OCI-LY7 (cell line): ENCODE measurements around the gene LARGE1. TPM values are rescaled to one million over a fixed set of nuclear protein-coding genes. Genes with fewer than 3 reads are reported as not detected.
A peak's percentile ranks its signal among the peaks of the same experiment; 100 is the strongest.

ENCODE experiments used
- BruUV-seq: library from RNA; stranded (reverse); fragments of 400-500 nt; replicated peaks from 2 replicates; lab custom pipeline; 2021; lab: Mats Ljungman, UMichigan
- CTCF ChIA-PET: fragments of 300-600 bp; sonication (Branson Sonifier 250); formaldehyde crosslinking; loops from one replicate; lab custom pipeline; 2022; ENCODE audit warnings: antibody characterized with exemption; ENCODE audit not compliant: unreplicated experiment; lab: Charles Lee
- POLR2A ChIA-PET: fragments of 300-600 bp; sonication (Branson Sonifier 250); formaldehyde crosslinking; loops from one replicate; lab custom pipeline; 2022; ENCODE audit warnings: antibody characterized with exemption; lab: Charles Lee
- DNase-seq: peaks from one replicate; pipeline ENCODE4 v3.0.0-alpha.2; 2015; ENCODE audit warnings: low spot score
- H2AFZ ChIP-seq: fragments of 200-600 bp; sonication (generic), shearing (Covaris generic); 2 replicates; pipeline ENCODE4 v1.6.1; 2014; ENCODE audit warnings: mild to moderate bottlenecking, antibody characterized with exemption, low read length, moderate library complexity
- H3K27ac ChIP-seq: fragments of 200-600 bp; sonication (generic); 2 replicates; pipeline ENCODE4 v1.5.1; 2014; ENCODE audit warnings: mixed run types, low read depth, mild to moderate bottlenecking, moderate library complexity, low read length, inconsistent platforms; ENCODE audit not compliant: poor library complexity, severe bottlenecking
- H3K36me3 ChIP-seq: fragments of 200-600 bp; sonication (generic); 2 replicates; pipeline ENCODE4 v1.6.1; 2014; ENCODE audit warnings: mild to moderate bottlenecking, antibody characterized with exemption, low read length, moderate library complexity, mixed read lengths; ENCODE audit not compliant: insufficient read depth
- H3K4me1 ChIP-seq: fragments of 200-600 bp; sonication (generic); 2 replicates; pipeline ENCODE4 v1.5.1; 2014; ENCODE audit warnings: mild to moderate bottlenecking, low read length; ENCODE audit not compliant: insufficient read depth, poor library complexity, severe bottlenecking
- H3K4me2 ChIP-seq: fragments of 200-600 bp; sonication (generic); 2 replicates; pipeline ENCODE4 v1.6.1; 2014; ENCODE audit warnings: mild to moderate bottlenecking, low read length
- H3K4me3 ChIP-seq: fragments of 200-600 bp; sonication (generic); 2 replicates; pipeline ENCODE4 v1.5.1; 2014; ENCODE audit warnings: mild to moderate bottlenecking, low read depth, low read length; ENCODE audit not compliant: poor library complexity, severe bottlenecking
- H3K79me2 ChIP-seq: fragments of 200-600 bp; sonication (generic); 2 replicates; pipeline ENCODE4 v1.6.1; 2016; ENCODE audit warnings: low read depth, mild to moderate bottlenecking, low read length, moderate library complexity, mixed read lengths; ENCODE audit not compliant: insufficient read depth
- H3K9me2 ChIP-seq: fragments of 200-600 bp; sonication (generic); 2 replicates; pipeline ENCODE4 v1.6.1; 2016; ENCODE audit warnings: mild to moderate bottlenecking, low read length, mixed read lengths; ENCODE audit not compliant: insufficient read depth
- H3K9me3 ChIP-seq: fragments of 200-600 bp; sonication (generic); 2 replicates; pipeline ENCODE4 v1.6.1; 2014; ENCODE audit warnings: mild to moderate bottlenecking, mixed run types, low read length, mixed read lengths
- H4K20me1 ChIP-seq: fragments of 200-600 bp; sonication (generic); 2 replicates; pipeline ENCODE4 v1.6.1; 2014; ENCODE audit warnings: mild to moderate bottlenecking, antibody characterized with exemption, low read length, moderate library complexity, mixed read lengths; ENCODE audit not compliant: insufficient read depth
- EZH2phosphoT487 ChIP-seq: fragments of 200-600 bp; sonication (generic); IDR thresholded peaks from 2 replicates; pipeline ENCODE4 v1.6.1; 2018; ENCODE audit warnings: low read depth, borderline replicate concordance, mild to moderate bottlenecking, mixed run types, antibody characterized with exemption, low read length, moderate library complexity, mixed read lengths
- intact Hi-C: fragments of 100-400 bp; cut with micrococcal nuclease; formaldehyde crosslinking; loops from one replicate; pipeline ENCODE4 v1.10.0; 2022; ENCODE audit not compliant: unreplicated experiment
- total RNA-seq, 2 experiments: library from RNA; depleted of rRNA in 1 of 2; stranded (reverse); fragments of >200 nt in 1 of 2; shearing (Covaris generic) in 1 of 2; gene quantifications; 2 replicates each; pipeline ENCODE4 v1.2.3, GENCODE V29; 2014 to 2022
- TF ChIP-seq, protein P1 (sequence below): fragments of 200-600 bp; sonication (generic); conservative IDR thresholded peaks from 2 replicates; pipeline ENCODE4 v1.5.1; 2014; ENCODE audit warnings: mild to moderate bottlenecking, antibody characterized with exemption, low read length, moderate library complexity, mixed read lengths

Gene LARGE1
- total RNA-seq, 2 experiments from 2014 or later = 31.5 to 31.9 TPM

DNA sequence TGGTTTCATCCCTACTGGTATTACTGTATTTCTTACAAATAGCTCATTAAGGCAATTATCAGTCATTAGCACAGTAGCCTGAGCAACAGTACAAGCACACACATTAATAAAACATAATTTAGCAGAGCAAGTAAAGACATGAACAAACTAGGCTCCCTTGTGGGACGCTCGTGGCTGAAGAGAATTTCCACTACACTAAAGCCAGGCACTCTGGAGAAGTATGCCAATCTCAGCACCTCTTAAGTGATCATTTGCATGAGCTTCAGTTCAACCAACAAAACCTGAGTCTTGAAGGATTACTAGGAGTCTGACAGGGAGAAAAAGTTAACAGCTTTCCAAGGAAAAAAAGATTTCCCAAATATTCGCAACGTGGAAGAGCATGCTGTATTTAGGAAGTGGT lies 109.1 kb downstream of the LARGE1 start:
- no peak for DNase-seq
- Histone ChIP-seq H4K20me1 (no peaks in the 10 kb centered on the region), H3K9me3 (no peaks in the 10 kb centered on the region), H3K27ac (no peak overlapping the region), H3K4me2 (no peak overlapping the region), H2AFZ (no peak overlapping the region), H3K4me1 (peaks cover 4% of the 10 kb centered on the region), H3K79me2 (no peaks in the 10 kb centered on the region), H3K36me3 (no peaks in the 10 kb centered on the region), H3K4me3 (no peak overlapping the region), H3K9me2 (no peaks in the 10 kb centered on the region)
- ChIA-PET CTCF (no interaction called here), POLR2A (interaction anchor here (0.6 kb wide), 2 partner anchors 19 to 38 kb away, joined by 3 to 5 read pairs; no protein-coding TSS in a partner anchor)
- intact Hi-C loops = no loop called here
- BruUV-seq = no TSS peak
- TF ChIP-seq, protein P1, sequence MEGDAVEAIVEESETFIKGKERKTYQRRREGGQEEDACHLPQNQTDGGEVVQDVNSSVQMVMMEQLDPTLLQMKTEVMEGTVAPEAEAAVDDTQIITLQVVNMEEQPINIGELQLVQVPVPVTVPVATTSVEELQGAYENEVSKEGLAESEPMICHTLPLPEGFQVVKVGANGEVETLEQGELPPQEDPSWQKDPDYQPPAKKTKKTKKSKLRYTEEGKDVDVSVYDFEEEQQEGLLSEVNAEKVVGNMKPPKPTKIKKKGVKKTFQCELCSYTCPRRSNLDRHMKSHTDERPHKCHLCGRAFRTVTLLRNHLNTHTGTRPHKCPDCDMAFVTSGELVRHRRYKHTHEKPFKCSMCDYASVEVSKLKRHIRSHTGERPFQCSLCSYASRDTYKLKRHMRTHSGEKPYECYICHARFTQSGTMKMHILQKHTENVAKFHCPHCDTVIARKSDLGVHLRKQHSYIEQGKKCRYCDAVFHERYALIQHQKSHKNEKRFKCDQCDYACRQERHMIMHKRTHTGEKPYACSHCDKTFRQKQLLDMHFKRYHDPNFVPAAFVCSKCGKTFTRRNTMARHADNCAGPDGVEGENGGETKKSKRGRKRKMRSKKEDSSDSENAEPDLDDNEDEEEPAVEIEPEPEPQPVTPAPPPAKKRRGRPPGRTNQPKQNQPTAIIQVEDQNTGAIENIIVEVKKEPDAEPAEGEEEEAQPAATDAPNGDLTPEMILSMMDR = no peak
- TF ChIP-seq EZH2phosphoT487 = no peak

DNA sequence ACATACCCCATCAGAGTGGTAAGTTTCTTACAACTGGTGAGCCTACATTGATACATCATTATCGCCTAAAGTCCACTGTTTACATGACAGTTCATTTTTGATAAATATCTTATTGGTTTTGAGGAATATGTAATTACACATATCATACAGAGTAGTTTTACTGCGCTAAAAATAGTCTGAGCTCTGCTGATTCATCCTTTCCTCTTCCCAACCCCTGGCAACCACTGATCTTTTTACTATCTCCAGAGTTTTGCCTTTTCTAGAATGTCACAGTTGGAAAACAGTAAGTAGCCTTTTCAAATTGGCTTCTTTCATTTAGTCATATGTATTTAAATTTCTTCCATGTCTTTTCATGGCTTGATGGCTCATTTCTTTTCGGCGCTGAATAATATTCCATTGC lies 112.8 kb downstream of the LARGE1 start:
- no peak overlapping the region for H3K27ac ChIP-seq
- peaks cover 8% of the 10 kb centered on the region for H3K4me1 ChIP-seq
- ChIA-PET CTCF (no interaction called here), POLR2A (no interaction called here)
- TF ChIP-seq EZH2phosphoT487 = no peak
- TF ChIP-seq, protein P1 = no peak
- H3K4me2 ChIP-seq = no peak overlapping the region
- no peaks in the 10 kb centered on the region for H3K79me2 ChIP-seq
- intact Hi-C loops = no loop called here
- 0 out of 2 replicates have a peak, but pooled peaks cover 3% of the 10 kb centered on the region for H3K9me3 ChIP-seq
- no peak overlapping the region for H3K4me3 ChIP-seq
- no peaks in the 10 kb centered on the region for H3K36me3 ChIP-seq
- no peak for DNase-seq
- no peak overlapping the region for H2AFZ ChIP-seq
- BruUV-seq = no TSS peak
- no peaks in the 10 kb centered on the region for H3K9me2 ChIP-seq
- H4K20me1 ChIP-seq = no peaks in the 10 kb centered on the region

DNA sequence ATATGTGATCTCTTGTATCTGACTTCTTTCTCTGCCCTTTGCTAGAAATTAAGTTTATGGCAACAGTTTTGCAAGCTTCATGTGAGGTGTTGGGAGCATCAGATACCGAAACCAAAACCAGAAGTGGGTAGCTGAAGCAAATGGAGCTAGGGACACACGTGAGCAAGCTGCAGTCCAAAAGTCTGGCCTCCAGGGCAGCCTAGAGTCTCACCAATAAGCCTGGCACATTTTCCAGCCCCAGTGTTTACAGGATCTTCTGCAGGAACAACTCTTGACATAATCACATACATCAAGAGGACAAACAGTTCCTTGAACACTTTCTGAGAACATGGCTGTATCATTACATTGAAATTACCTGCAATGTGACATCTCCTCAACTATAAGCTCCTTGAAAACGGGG lies 114.1 kb downstream of the LARGE1 start:
- POLR2A ChIA-PET = interaction anchor here (0.6 to 1.0 kb wide), 4 partner anchors 16 to 119 kb away, joined by 3 to 10 read pairs (median 6); no protein-coding TSS in a partner anchor
- Histone ChIP-seq H4K20me1 (no peaks in the 10 kb centered on the region), H3K4me1 (peaks cover 8% of the 10 kb centered on the region), H3K79me2 (no peaks in the 10 kb centered on the region), H3K36me3 (no peaks in the 10 kb centered on the region), H2AFZ (peak overlapping the region; percentile 11; the same call in 1 of the 2 replicates), H3K27ac (no peak overlapping the region), H3K4me2 (peak overlapping the region; percentile 37), H3K9me2 (no peaks in the 10 kb centered on the region), H3K9me3 (0 out of 2 replicates have a peak, but pooled peaks cover 3% of the 10 kb centered on the region), H3K4me3 (no peak overlapping the region)
- intact Hi-C loops = no loop called here
- CTCF ChIA-PET = no interaction called here
- DNase-seq = peak; percentile 53
- BruUV-seq = no TSS peak
- TF ChIP-seq, protein P1 = no peak
- no peak for TF ChIP-seq EZH2phosphoT487
